HG03139 (cell line): ENCODE measurements around the gene ARID3B.
"Not testable (repeated sequence)": the region's sequence is repeated elsewhere in the genome, so short reads cannot be mapped to it uniquely, and the experiment has no call there.

Source experiments
- ATAC-seq: cut with Tn5 transposase; IDR thresholded peaks from one replicate; pipeline ENCODE4 v1.9.1; 2021; ENCODE audit not compliant: unreplicated experiment

ARID3B gene

DNA sequence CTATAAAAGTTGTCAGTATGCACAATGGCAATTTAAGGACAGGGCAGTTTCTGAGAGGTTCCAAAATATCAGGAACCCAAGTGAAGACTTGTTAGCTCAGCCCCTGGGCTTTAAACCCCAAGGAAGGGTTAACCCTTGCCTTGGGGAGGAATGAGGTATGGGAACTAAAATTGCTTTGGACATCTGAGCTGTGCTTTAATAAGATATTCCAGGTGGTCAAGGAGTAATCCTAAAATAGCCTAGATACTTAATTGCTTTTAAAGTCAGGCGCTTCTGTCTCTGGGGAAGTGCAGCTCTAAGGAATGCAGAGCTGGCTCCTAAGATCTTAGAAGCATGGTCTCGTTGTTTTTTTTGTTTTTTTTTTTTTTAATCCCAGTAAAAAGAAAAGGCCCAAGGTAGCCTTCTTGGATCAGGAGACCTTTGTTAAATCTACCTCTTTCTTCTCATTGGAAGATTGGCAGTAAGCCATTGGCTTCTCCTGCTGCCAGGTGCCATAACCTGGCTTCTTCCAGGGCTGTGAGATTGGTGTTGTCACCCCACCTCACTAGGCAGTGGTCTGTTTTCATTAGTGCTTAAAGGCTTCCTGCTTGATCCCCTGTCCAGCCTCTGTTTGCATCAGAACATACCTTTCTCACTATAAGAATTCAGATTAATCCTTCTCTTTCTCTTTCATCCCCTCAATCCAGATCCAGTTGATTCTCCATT is 24.5 kb downstream of the ARID3B start:
- ATAC-seq, result no peak

- no peak for ATAC-seq
Observed at GRCh38 chr15:74568594-74568993, 27.6 kb downstream of the ARID3B start.

DNA sequence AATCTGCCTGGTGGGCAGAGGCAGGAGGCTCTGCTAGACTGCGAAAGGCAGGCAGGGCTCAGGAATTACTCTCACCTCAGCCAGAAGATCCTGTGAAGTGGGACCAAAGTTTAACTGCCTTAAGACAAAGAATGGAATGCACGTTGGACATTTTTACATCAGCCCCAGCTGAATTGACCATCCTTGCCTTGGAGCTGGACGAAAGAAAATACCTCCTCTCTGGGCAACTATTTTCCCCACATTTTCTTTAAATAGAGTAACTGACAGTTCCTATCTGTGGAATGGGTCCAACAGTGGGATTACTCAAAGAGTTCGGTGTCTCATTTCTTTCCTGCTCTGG is 28.7 kb downstream of the ARID3B start:
- no peak for ATAC-seq

GRCh38 chr15:74571191-74571590 is 30.2 kb downstream of the ARID3B start:
- ATAC-seq, result no peak

DNA sequence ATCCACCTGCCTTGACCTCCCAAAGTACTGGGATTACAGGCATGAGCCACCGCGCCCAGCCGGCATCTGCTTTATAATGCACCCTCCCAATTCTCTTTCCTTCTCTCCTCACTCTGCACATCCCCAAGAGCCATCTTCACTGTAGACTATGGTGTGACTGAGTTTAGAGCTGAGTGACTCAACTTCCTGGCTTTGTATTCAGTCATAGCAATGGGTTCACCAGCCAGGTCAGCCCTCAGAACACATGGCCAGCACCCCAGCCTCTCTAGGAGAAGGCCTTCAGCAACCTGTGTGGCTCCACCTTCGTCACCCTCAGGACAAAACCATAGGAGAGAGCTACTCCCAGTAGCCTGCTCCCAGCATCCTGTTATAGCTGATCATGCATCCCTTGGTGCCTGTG is 33.0 kb downstream of the ARID3B start:
- no peak for ATAC-seq

DNA sequence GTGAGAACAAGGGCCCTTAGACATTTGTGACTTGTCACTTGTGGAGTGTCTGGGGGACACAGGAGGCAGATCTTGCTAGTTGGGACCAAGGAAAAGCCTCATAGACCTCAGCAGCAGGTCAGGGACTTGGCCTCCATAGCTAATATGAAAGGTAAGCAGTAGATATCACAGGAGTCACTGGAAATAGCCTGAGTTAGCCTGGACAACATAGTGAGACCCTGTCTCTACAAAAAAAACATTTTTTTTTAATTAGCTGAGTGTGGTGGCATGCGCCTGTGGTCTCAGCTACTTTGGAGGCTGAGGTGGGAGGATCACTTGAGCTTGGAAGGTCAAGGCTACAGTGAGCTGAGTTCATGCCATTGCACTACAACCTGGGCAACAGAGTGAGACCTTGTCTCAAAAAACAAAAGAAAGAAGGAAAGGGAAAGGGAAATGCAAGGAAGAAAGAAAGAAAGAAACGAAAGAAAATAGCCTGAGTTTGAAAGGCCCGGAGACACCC is 37.5 kb downstream of the ARID3B start:
- no peak for ATAC-seq

- no peak for ATAC-seq
Observed at GRCh38 chr15:74579001-74579400, 38.0 kb downstream of the ARID3B start.

- ATAC-seq, result no peak
Observed at GRCh38 chr15:74580538-74581350, 39.7 kb downstream of the ARID3B start.

DNA sequence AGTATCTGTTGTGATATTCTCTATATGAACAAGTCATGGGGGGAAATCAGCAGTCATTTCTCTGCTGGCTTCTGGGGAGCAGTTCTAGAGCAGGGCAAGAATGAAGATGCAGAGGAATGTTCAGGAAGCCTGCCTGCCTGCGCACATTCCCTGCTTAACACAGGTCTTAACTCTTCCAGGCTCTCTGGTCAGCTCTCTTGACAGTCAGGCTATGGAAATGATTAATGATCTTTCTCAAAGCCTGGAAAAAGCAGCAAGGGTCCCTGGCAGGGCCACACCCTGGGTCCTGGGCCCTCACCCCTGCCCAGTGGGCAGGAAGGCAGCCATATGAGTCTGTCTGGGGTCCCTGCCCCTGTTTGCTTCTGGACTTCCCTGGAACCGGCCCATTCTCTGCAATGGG is 43.2 kb downstream of the ARID3B start:
- no peak for ATAC-seq

DNA sequence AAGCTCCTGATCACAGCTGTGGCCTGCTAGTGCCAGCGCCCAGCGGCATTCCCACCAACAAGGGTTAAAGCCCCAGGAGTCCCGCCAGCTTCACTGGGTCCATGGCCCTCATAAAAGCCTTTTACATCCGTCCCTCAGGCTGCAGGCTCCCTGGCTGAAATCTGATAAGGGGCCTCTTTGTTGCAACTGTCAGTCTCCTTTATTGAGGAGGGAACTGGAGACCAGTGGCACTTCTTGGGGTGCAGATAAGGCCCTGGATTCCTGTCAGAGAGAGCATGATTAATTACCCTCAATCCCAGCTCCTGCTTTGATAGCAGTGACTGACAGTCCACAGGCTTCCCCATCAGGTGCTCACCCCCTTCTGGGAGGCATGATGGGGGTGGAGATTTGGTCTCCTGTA is 43.8 kb downstream of the ARID3B start:
- no peak for ATAC-seq

DNA sequence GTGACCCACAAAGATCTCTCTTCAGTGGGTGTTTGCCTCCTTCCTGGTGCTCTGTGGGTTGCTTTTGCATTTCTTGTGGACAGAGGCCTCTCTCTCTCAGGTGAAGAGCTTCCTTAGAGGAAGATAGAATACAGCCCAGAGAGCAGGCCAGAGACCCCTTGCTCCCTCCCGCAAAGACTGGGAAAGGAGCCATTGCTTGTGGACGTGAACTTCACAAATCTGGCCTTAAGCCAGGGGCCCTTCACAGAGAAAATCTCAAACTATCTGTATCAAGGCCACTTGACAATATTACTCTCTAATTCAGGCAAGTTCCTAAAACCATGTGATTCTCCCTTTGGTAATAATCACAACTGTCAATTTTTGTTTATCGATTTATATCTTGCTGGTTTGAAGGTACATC is 44.2 kb downstream of the ARID3B start:
- ATAC-seq, result no peak

DNA sequence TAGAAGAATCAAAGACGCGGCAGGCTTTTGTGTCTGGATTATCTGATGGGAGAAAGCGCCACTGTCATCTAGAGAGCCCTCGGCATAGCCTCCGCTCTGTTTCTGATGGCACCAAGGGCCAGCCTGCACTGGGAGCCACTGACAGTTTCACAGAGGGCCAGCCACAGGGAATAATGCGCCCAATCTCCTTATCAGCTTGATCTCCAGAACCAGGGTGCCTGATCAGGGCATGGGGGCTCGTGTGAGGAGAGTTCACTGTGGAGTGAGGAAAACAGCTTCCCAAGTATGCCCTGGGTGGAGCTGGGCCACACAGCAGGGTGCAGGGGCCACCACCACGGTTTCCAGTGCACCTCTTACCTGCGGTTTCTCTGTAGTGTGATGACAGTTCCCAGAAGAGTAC is 44.8 kb downstream of the ARID3B start:
- ATAC-seq, result no peak

DNA sequence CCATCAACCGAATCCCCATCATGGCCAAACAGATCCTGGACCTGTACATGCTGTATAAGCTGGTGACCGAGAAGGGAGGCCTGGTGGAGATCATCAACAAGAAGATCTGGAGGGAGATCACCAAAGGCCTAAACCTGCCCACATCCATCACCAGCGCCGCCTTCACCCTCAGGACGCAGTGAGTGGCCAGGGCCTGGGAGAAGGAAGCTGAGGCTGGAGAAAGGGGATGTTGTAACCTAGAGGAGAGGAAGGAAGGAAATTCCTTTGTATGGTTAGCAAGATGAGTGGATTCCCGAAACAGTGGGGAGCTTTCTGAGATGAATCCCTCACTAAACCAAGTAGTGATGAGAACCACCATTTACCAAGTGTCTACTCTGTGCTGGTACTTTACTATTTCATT is 48.8 kb downstream of the ARID3B start:
- no peak for ATAC-seq

GRCh38 chr15:74592222-74592621 is 51.2 kb downstream of the ARID3B start:
- no peak for ATAC-seq

GRCh38 chr15:74593122-74593521 is 52.1 kb downstream of the ARID3B start:
- ATAC-seq, result no peak

DNA sequence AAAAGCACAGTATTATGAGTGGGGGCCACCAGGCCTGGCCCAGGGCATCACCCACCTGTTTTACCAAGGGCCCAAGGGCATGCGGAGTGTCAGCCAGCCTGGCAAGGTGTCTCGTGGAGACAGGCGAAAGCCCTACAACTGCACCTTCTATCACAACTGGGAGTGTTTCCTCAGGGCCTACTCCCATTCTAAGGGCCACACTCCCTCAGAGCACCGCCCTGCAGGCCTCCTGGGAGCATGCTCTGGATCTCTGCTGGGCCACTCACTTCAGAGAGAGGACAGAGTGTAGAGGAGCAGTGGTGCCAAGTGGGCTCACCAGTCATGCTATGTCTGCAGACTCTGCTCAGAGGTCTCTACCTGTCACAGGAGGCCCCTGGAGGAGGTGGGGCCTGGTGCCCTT is 53.4 kb downstream of the ARID3B start:
- no peak for ATAC-seq

DNA sequence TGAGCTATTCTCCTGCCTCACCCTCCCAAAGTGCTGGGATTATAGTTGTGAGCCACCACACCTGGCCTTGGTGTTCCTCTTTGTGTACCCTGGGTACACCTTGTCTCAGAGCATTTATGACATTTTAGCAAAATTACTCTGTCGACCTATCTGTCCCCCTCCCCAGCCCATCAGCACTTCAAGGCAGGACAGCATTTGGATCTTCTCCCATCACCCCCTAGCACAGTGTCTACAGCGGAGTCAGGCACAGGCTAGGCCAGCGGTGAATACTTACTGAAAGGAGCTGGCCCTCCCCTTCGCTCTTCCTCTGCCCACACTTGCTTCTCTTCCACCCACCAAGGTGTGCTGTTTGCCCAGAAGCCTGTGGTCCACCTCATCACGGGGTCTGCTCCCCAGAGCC is 54.3 kb downstream of the ARID3B start:
- ATAC-seq, result no peak

DNA sequence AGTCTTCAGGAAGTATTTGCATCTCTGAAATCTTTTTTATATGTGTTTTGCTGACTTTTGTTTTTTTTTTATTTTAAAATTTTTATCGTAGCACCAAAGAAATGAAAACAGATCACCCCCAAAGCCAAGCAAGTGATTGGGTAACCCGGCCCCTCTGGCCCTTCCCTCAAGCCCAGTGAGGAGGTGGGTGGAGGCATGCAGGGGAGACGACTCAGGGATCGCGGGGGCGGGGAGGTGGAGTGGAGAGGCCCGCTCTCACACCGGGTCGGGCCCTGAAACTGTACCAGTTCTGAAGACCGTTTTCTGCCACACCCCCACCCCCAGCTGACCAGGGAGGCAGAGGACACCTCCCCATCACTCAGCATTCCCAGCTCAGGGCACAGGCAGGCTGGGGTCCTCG is 55.7 kb downstream of the ARID3B start:
- ATAC-seq, result not testable (repeated sequence)

GRCh38 chr15:74597146-74597705 is 56.2 kb downstream of the ARID3B start:
- ATAC-seq, result not testable (repeated sequence)

DNA sequence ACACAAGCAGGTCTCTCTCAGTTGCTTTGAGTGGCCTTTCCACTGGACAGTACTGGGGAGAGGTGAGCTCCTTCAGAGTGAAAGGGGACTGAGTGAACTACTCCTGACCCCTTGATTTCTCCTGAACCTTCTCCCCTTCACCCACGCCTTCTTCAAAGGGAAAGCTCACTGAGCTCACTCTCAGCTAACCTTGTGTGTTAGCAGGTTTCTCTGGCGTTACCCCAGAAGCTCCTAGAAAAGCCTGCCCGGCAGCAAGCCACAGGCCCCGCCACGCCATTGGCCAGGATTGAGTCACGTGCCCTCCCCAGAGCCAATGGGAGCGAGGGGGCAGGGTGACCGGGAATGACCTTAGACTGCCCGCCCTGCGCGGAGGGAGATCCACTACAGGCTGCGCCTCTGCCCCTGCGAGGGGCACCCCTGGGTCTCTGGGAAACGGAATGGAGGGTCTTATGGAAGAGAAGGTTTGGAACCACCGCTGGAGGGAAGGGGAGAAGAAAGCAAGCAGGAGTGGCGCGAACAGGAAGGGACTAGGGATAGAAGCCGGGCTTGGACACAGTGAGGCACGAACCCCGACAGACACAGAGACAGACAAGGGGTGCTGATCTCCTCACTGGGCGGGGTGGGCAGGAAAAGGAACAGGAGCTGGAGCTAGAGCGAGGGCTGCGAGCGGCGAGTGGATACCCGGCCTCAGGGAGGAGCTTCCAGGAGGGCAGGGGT is 57.3 kb downstream of the ARID3B start:
- ATAC-seq, result peak; percentile 93

GRCh38 chr15:74599156-74599555 is 58.1 kb downstream of the ARID3B start:
- no peak for ATAC-seq
